CD4-positive, alpha-beta T cell treated with Interleukin-6 for 4 hours (primary cell): ENCODE results near the gene FBXL5.
A peak's percentile ranks its signal among the peaks of the same experiment; 100 is the strongest.

Experiments
- DNase-seq: peaks from one replicate; pipeline ENCODE4 v3.0.0-alpha.2; 2020; ENCODE audit warnings: mixed read lengths

The FBXL5 gene

GRCh38 chr4:15675356-15675755 is 20.2 kb upstream of the FBXL5 start:
- no peak for DNase-seq

GRCh38 chr4:15674926-15675325 is 19.8 kb upstream of the FBXL5 start:
- DNase-seq, result no peak

GRCh38 chr4:15674046-15674445 is 18.9 kb upstream of the FBXL5 start:
- DNase-seq, result no peak

GRCh38 chr4:15673337-15673736 is 18.2 kb upstream of the FBXL5 start:
- DNase-seq, result no peak

- DNase-seq, result no peak
Observed at GRCh38 chr4:15672101-15672500, 16.9 kb upstream of the FBXL5 start.

DNA sequence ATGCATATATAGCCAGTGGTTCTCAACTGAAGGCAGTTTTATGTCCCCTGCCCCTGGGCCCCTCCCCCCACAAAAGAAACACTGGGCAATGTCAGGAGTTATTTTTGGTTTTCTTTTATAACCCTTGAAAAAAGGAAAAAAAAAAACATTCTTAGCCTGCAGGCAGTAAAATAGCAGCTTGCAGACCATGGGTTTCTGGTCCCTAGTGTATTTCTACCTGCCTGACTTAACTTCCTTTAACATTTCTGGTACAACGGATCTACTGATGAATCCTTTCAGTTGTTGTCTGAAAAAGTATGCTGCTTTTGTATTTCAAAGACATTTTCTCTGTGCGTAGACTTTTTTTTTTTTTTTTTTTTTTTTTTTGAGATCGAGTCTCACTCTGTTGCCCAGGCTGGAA is 15.4 kb upstream of the FBXL5 start:
- no peak for DNase-seq

GRCh38 chr4:15668566-15669435 is 13.6 kb upstream of the FBXL5 start:
- DNase-seq, result no peak

DNA sequence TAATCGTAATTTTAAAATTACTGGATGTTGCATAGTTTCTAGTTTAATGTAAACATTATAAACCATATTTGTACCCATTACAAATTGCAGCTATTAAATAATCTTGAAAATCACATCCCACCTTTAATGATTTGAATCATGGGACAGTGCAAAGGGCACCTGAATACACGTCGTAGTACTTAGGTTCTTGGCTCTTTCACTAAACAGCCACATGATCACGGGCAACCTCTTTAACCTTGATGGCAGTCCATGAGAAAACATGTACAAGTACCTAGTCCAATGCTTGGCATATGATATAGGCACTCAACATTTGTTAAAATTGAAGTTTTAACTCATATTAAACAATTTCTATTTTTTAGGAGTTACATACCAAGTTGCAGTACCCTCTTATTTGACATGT is 11.8 kb upstream of the FBXL5 start:
- DNase-seq, result no peak

DNA sequence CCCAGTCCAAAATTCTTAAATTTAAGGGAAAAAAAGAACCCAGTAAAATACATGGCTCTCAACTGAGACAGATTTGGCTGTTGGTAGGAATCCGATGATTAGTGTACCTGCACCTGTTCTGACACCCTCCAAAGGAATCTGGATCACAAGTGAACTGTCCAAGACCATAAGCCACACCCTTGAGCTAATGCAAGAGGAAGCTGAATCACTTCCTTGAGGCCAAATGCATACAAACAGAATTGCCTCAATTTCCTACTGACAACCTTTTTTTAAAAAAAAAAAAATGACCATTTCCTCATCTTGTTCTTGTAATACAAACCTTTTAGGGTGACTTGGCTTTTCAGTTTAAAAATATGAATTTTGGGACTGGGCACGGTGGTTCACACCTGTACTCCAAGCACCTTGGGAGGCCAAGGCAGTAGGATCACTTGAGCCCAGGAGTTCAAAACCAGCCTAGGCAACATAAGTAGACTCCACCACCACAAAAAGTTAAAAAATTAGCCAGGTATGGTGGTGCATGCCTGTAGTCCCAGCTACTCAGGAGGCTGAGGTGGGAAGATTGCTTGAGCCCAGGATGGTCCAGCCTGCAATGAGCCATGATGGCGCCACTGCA is 10.7 kb upstream of the FBXL5 start:
- DNase-seq, result no peak

DNA sequence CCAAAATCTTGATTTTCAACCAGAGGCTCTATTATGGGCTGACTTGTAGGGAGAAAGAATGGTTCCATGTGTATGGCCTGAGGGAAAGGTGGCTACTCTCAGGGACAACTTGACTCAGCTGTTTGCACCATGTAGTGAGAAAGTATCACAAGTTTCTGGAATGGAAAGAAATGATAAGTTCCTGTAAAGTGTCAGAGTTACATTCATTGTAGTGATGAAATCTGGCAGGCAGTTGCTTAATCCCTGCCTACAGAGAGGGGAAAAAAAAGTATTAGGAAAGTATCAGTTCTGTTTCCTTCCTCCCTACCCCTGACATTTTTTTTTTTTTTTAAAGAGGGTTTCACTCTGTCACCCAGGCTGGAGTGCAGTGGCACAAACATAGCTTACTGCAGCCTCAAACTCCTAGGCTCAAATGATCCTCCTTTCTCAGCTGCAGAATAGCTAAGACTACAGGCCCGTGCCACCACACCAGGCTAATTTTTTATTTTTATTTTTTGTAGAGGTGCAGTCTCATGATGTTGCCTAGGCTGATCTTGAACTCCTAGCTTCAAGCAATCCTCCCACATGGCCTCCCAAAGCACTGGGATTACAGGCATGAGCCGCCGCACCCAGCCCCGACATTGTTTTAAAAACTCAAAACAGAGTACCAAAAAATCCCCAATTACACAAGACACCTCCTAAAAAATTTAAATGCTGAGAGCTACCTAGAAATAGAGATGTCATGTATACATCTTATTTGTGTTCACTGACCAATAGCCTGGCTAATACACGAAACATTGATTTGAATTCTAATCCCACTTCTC is 4.8 kb upstream of the FBXL5 start:
- no peak for DNase-seq

- DNase-seq, result no peak
Observed at GRCh38 chr4:15658781-15659180, 3.6 kb upstream of the FBXL5 start.

- DNase-seq, result no peak
Observed at GRCh38 chr4:15658136-15658770, 3.1 kb upstream of the FBXL5 start.

DNA sequence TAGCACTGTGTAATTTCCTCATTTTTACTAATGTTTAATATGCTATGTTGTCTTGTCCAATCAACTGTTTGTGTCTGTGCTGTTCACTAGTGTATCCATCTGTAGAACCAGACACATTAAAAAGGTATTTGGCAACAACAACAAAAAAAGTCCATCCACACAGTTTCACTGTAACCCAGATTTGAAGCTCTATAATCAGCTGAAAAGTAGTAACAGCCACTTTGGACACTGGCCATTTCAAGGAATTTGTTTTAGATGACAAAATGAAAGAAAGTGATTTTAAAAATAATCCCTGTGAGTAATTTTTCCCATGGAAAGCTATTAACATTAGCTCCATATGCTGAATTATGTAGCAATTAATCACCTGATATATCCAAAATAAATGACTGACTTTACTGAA is 2.2 kb upstream of the FBXL5 start:
- DNase-seq, result no peak

GRCh38 chr4:15656038-15656470 is 897 bp upstream of the FBXL5 start:
- DNase-seq, result no peak

DNA sequence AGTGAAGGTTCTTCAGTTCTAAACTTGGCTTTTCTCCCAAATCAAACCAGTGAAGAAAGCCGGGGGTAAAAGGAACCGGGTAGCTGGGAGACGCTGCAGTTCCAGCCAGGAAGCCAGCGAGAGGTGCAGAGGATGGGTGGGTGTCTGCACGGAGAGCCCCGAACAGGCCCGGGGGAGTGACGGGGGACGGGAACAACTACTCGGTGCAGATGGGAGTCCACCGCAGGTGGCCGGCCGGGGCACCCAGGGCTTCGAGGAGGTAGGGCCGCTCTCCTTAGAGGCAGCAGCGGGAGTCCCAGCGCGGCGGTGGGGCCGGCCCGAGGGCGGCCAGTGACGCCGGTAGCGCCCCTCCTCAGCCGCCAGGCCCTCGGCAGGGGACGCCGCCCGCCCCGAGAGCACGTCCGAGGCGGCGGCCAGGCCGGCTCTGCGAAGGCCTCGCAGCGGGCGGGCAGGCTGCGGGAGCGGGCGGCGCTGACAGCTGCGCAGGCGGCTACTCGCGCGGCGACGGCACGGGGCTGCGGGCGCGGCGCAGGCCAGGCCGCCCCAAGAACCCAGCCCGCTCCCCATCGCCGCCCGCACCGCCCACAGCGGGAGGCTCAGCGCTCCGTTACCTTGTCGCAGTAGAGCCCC is 449 bp downstream of the FBXL5 start:
- peak; percentile 51 for DNase-seq

- DNase-seq, result no peak
Observed at GRCh38 chr4:15653864-15654592, 1.1 kb downstream of the FBXL5 start.

DNA sequence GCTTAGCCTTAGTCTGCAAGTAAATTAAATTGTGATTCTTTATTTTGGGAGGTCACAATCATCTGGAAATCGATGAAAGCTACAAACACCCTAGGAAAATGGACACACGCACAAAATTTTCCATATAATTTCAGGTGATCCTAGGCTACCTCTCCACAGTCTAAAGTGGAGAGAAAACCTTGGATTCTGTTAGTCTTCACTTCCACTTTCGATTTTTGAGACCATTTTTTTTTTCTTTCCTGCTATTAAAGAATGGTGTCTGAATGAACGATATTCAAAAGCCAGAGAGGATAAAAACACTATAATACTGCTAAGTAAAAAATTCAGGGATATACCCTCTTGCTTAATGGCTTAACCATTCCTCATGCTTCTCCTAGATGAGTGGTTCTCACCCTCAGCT is 1.7 kb downstream of the FBXL5 start:
- DNase-seq, result no peak

- DNase-seq, result no peak
Observed at GRCh38 chr4:15652841-15653240, 2.3 kb downstream of the FBXL5 start.

DNA sequence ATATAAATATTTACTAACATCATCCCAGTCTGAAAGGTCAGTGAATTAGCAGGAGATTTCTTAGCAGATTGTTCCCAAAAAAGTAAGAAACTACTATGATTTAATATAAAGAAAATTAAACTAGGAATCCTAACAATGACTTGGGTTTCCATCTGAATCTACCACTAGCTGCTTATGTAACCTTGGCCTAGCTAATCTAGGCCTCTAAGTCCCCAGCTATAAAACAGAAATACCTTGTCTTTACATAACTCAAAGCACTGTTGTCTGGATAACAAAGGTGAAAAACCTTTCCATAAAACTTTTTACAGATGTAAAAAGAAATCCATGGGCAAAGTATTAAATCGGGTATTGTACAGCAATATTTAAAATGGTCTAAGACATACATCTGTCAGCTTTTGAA is 3.0 kb downstream of the FBXL5 start:
- DNase-seq, result no peak

DNA sequence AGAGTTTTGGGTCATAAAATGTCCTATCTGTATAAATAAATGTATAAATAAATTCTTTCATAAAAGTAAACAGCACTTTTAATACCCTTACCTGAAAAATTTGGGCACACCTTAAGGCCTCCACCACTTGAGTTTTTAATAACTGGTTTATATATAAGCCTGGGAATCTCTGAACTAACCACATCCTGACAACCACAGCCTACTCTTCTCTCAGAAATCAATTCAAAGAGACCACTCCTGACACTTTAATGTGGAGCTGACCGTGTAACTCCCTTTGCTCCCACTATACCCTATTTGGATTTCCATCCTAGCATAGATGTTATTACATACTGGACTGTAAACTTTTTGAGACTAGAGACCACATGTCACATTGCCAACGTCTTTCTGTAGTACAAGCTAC is 3.5 kb downstream of the FBXL5 start:
- DNase-seq, result no peak

- peak; percentile 64 for DNase-seq
Observed at GRCh38 chr4:15649914-15650545, 5.1 kb downstream of the FBXL5 start.
